ENCODE results near the gene TMPRSS12. TPM values are rescaled to one million over a fixed set of nuclear protein-coding genes. Genes with fewer than 3 reads are reported as not detected.
"Not testable (repeated sequence)": the region's sequence is repeated elsewhere in the genome, so short reads cannot be mapped to it uniquely, and the experiment has no call there.

Gene TMPRSS12
- total RNA-seq, 4 donors from 2014 or later = not detected

GRCh38 chr12:50926415-50926814 is 83.7 kb downstream of the TMPRSS12 start:
- peak overlapping the region; percentile 52 to 79 (median 68) for H3K4me3 ChIP-seq
- H3K4me1 ChIP-seq = peaks cover 0 to 24% (median 9%) of the 10 kb centered on the region in 4 donors
- DNase-seq = no peak
- peaks cover 0 to 18% (median 0%) of the 10 kb centered on the region in 3 donors for H3K36me3 ChIP-seq
- TF ChIP-seq POLR2A (IDR thresholded peaks at IDR 0.05) (no peak), CTCF (IDR thresholded peaks at IDR 0.05) (no peak)
- peak overlapping the region; percentile 78 to 90 (median 82) for H3K27ac ChIP-seq
- no peaks in the 10 kb centered on the region for H3K9me3 ChIP-seq
- H3K27me3 ChIP-seq = no peaks in the 10 kb centered on the region

- peak in 2 of 3 donors; percentile 72 to 76 for DNase-seq
- Histone ChIP-seq H3K36me3 (peaks cover 0 to 18% (median 0%) of the 10 kb centered on the region in 3 donors), H3K4me3 (peak overlapping the region; percentile 52 to 79 (median 68)), H3K27ac (peak overlapping the region; percentile 78 to 90 (median 82)), H3K4me1 (peaks cover 0 to 29% (median 9%) of the 10 kb centered on the region in 4 donors)
- H3K27me3 ChIP-seq, H3K9me3 ChIP-seq: not testable (repeated sequence)
- TF ChIP-seq POLR2A (IDR thresholded peaks at IDR 0.05) = peak in 1 of 2 donors; percentile 55
Observed at GRCh38 chr12:50926932-50927331, 84.2 kb downstream of the TMPRSS12 start.

GRCh38 chr12:50927356-50927755 is 84.6 kb downstream of the TMPRSS12 start:
- Histone ChIP-seq H3K36me3 (peaks cover 0 to 18% (median 0%) of the 10 kb centered on the region in 3 donors), H3K4me1 (peaks cover 0 to 34% (median 7%) of the 10 kb centered on the region in 4 donors), H3K27me3 (no peaks in the 10 kb centered on the region), H3K9me3 (no peaks in the 10 kb centered on the region), H3K27ac (peak overlapping the region; percentile 78 to 90 (median 82)), H3K4me3 (peak overlapping the region; percentile 52 to 79 (median 68))
- no peak for TF ChIP-seq POLR2A (IDR thresholded peaks at IDR 0.05)
- TF ChIP-seq CTCF (IDR thresholded peaks at IDR 0.05) = no peak
- no peak for DNase-seq

GRCh38 chr12:50927766-50928224 is 85.1 kb downstream of the TMPRSS12 start:
- H3K36me3 ChIP-seq = peaks cover 0 to 18% (median 0%) of the 10 kb centered on the region in 3 donors
- H3K9me3 ChIP-seq = no peaks in the 10 kb centered on the region
- peak in 1 of 3 donors; percentile 29 for DNase-seq
- H3K27me3 ChIP-seq = no peaks in the 10 kb centered on the region
- TF ChIP-seq POLR2A (IDR thresholded peaks at IDR 0.05) = no peak
- no peak for TF ChIP-seq CTCF (IDR thresholded peaks at IDR 0.05)
- H3K27ac ChIP-seq = peak overlapping the region; percentile 4 to 90 (median 80)
- peaks cover 0 to 36% (median 5%) of the 10 kb centered on the region in 4 donors for H3K4me1 ChIP-seq
- peak overlapping the region; percentile 52 to 79 (median 68) for H3K4me3 ChIP-seq

GRCh38 chr12:50928392-50928791 is 85.7 kb downstream of the TMPRSS12 start:
- Histone ChIP-seq H3K36me3 (peaks cover 0 to 18% (median 0%) of the 10 kb centered on the region in 3 donors), H3K4me1 (peaks cover 0 to 42% (median 5%) of the 10 kb centered on the region in 4 donors), H3K9me3 (no peaks in the 10 kb centered on the region), H3K27me3 (no peaks in the 10 kb centered on the region), H3K4me3 (peak overlapping the region; percentile 52 to 79 (median 68)), H3K27ac (peak overlapping the region in 3 of 4 donors; percentile 4 to 83 (median 78))
- no peak for TF ChIP-seq CTCF (IDR thresholded peaks at IDR 0.05)
- no peak for TF ChIP-seq POLR2A (IDR thresholded peaks at IDR 0.05)
- DNase-seq = no peak

GRCh38 chr12:50929831-50930230 is 87.1 kb downstream of the TMPRSS12 start:
- Histone ChIP-seq H3K4me3 (no peak overlapping the region), H3K9me3 (no peaks in the 10 kb centered on the region), H3K4me1 (peaks cover 0 to 48% (median 2%) of the 10 kb centered on the region in 4 donors), H3K27ac (no peak overlapping the region), H3K27me3 (no peaks in the 10 kb centered on the region), H3K36me3 (peaks cover 0 to 18% (median 0%) of the 10 kb centered on the region in 3 donors)
- TF ChIP-seq CTCF (IDR thresholded peaks at IDR 0.05) = no peak
- no peak for TF ChIP-seq POLR2A (IDR thresholded peaks at IDR 0.05)
- no peak for DNase-seq

GRCh38 chr12:50930477-50930876 is 87.8 kb downstream of the TMPRSS12 start:
- not testable (repeated sequence) for H3K27ac ChIP-seq, H3K4me3 ChIP-seq
- peaks cover 0 to 51% (median 2%) of the 10 kb centered on the region in 4 donors for H3K4me1 ChIP-seq

More at GRCh38 chr12:50930477-50930876, 87.8 kb downstream of the TMPRSS12 start:
- peaks cover 0 to 18% (median 0%) of the 10 kb centered on the region in 3 donors for H3K36me3 ChIP-seq
- H3K27me3 ChIP-seq, DNase-seq, H3K9me3 ChIP-seq: not testable (repeated sequence)
